Liver (tissue), 9 donors: Measurements from ENCODE around the gene TMEM97. TPM values are rescaled to one million over a fixed set of nuclear protein-coding genes. Genes with fewer than 3 reads are reported as not detected.

ENCODE experiments used
- DNase-seq: peaks from one replicate; pipeline ENCODE4 v3.0.0-alpha.2; 2017; ENCODE audit warnings: low spot score
- H3K27ac ChIP-seq, 2 donors: one replicate each; pipeline ENCODE4 v1.7.0; 2013; ENCODE audit warnings: inconsistent platforms in 2 of 2, low read length in 2 of 2, control low read depth in 1 of 2, low read depth in 1 of 2, mild to moderate bottlenecking in 1 of 2
- H3K27me3 ChIP-seq, 4 donors: one replicate each; pipeline versions ENCODE4 v1.6.1 to v1.7.0; 2013; ENCODE audit warnings: low read length in 3 of 4, inconsistent platforms in 1 of 4, mild to moderate bottlenecking in 1 of 4, moderate library complexity in 1 of 4; ENCODE audit not compliant: control insufficient read depth in 4 of 4, insufficient read depth in 4 of 4
- H3K36me3 ChIP-seq, 4 donors: one replicate each; pipeline versions ENCODE4 v1.6.1 to v1.7.0; 2013; ENCODE audit warnings: low read length in 3 of 4, mild to moderate bottlenecking in 3 of 4, low read depth in 1 of 4, moderate library complexity in 1 of 4; ENCODE audit not compliant: control insufficient read depth in 4 of 4, insufficient read depth in 3 of 4
- H3K4me1 ChIP-seq, 4 donors: one replicate each; pipeline versions ENCODE4 v1.6.1 to v1.7.0; 2013; ENCODE audit warnings: low read length in 3 of 4, mild to moderate bottlenecking in 3 of 4, moderate library complexity in 1 of 4; ENCODE audit not compliant: control insufficient read depth in 4 of 4, insufficient read depth in 4 of 4
- H3K4me3 ChIP-seq, 3 donors: one replicate each; pipeline versions ENCODE4 v1.6.1 to v1.7.0; 2013; ENCODE audit warnings: low read length in 3 of 3, control low read depth in 1 of 3, low read depth in 1 of 3, mild to moderate bottlenecking in 1 of 3
- H3K9ac ChIP-seq, 2 donors: one replicate each; pipeline ENCODE4 v1.7.0; 2013; ENCODE audit warnings: low read length in 2 of 2, mild to moderate bottlenecking in 2 of 2, moderate library complexity in 2 of 2, control low read depth in 1 of 2, low read depth in 1 of 2
- H3K9me3 ChIP-seq, 4 donors: one replicate each; pipeline versions ENCODE4 v1.6.1 to v1.7.0; 2013; ENCODE audit warnings: low read length in 3 of 4; ENCODE audit not compliant: control insufficient read depth in 4 of 4
- ATF3 ChIP-seq: IDR thresholded peaks from 2 replicates; pipeline ENCODE4 v1.6.1; 2016; ENCODE audit warnings: antibody characterized with exemption
- CTCF ChIP-seq: fragments of 150-350 bp; IDR thresholded peaks from 2 replicates; pipeline ENCODE4 v1.5.1; 2017; ENCODE audit warnings: improper control_type of control experiment, low read depth, low read length; ENCODE audit not compliant: missing input control
- EGR1 ChIP-seq, 2 donors: IDR thresholded peaks; 2 replicates each; pipeline ENCODE4 v1.6.1; 2016 to 2018; ENCODE audit warnings: antibody characterized with exemption in 2 of 2, low read depth in 2 of 2
- FOXA2 ChIP-seq: IDR thresholded peaks from 2 replicates; pipeline ENCODE4 v1.6.1; 2016; ENCODE audit warnings: antibody characterized with exemption
- GABPA ChIP-seq, 2 donors: IDR thresholded peaks in 1 of 2; conservative IDR thresholded peaks in 1 of 2; 2 replicates each; pipeline ENCODE4 v1.6.1; 2016; ENCODE audit warnings: antibody characterized with exemption in 2 of 2, mild to moderate bottlenecking in 1 of 2, moderate library complexity in 1 of 2
- HNF4A ChIP-seq, 2 donors: conservative IDR thresholded peaks; 2 replicates each; pipeline ENCODE4 v1.6.1; 2016; ENCODE audit warnings: antibody characterized with exemption in 2 of 2, mild to moderate bottlenecking in 2 of 2
- HNF4G ChIP-seq: IDR thresholded peaks from 2 replicates; pipeline ENCODE4 v1.6.1; 2016; ENCODE audit warnings: antibody characterized with exemption
- JUND ChIP-seq, 2 donors: IDR thresholded peaks; 2 replicates each; pipeline ENCODE4 v1.6.1; 2016; ENCODE audit warnings: antibody characterized with exemption in 2 of 2
- MAX ChIP-seq: IDR thresholded peaks from 2 replicates; pipeline ENCODE4 v1.6.1; 2016; ENCODE audit warnings: antibody characterized with exemption
- NR2F2 ChIP-seq: IDR thresholded peaks from 2 replicates; pipeline ENCODE4 v1.6.1; 2016; ENCODE audit warnings: antibody characterized with exemption
- RAD21 ChIP-seq, 2 donors: IDR thresholded peaks; 2 replicates each; pipeline ENCODE4 v1.6.1; 2016; ENCODE audit warnings: antibody characterized with exemption in 2 of 2, mild to moderate bottlenecking in 2 of 2
- RXRA ChIP-seq, 2 donors: IDR thresholded peaks; 2 replicates each; pipeline ENCODE4 v1.6.1; 2017 to 2018; ENCODE audit warnings: antibody characterized with exemption in 2 of 2, mild to moderate bottlenecking in 1 of 2
- SP1 ChIP-seq: IDR thresholded peaks from 2 replicates; pipeline ENCODE4 v1.6.1; 2018; ENCODE audit warnings: antibody characterized with exemption, mild to moderate bottlenecking
- TAF1 ChIP-seq: conservative IDR thresholded peaks from 2 replicates; pipeline ENCODE4 v1.6.1; 2016; ENCODE audit warnings: antibody characterized with exemption, mild to moderate bottlenecking
- YY1 ChIP-seq: IDR thresholded peaks from 2 replicates; pipeline ENCODE4 v1.6.1; 2016; ENCODE audit warnings: antibody characterized with exemption, mild to moderate bottlenecking
- ZBTB33 ChIP-seq: IDR thresholded peaks from 2 replicates; pipeline ENCODE4 v1.6.1; 2016; ENCODE audit warnings: antibody characterized with exemption
- whole genome bisulfite sequencing: extraction: QIAGEN DNeasy Blood & Tissue Kit; methylation state at CpG from one replicate; pipeline ENCODE4 v1.1.7; 2013; 5-methylcytosine and 5-hydroxymethylcytosine counted together
- polyA plus RNA-seq, 2 donors: library from polyadenylated mRNA; stranded (reverse) in 1 of 2; unstranded in 1 of 2; fragments of 200-250 nt in 1 of 2; fragments of >200 nt in 1 of 2; fragmentation: Nextera tagmentation in 1 of 2; extraction: Ambion mirVana in 1 of 2; gene quantifications; one replicate each; pipeline versions ENCODE4 v1.2.1 to v1.2.3, GENCODE V29; 2013 to 2015
- total RNA-seq, 2 donors: library from RNA; depleted of rRNA; stranded (reverse); fragments of >200 nt; gene quantifications; one replicate each; pipeline ENCODE4 v1.2.3, GENCODE V29; 2014
- donor health status: healthy.
- donor health status: healthy.
- donor health status: healthy.
- donor health status: healthy.
- donor health status: healthy.

TMEM97 gene
- total and polyA plus RNA-seq, 4 donors = 29.5 to 90.2 (median 63.5) TPM

GRCh38 chr17:28274591-28275265, 44.3 kb upstream of the TMEM97 start:
- WGBS = 85% methylated on average over 9 of the region's 9 CpGs
- Histone ChIP-seq H3K4me3 (no peak overlapping the region), H3K9me3 (no peaks in the 10 kb centered on the region), H3K27me3 (no peaks in the 10 kb centered on the region), H3K4me1 (no peaks in the 10 kb centered on the region), H3K9ac (no peak overlapping the region), H3K27ac (no peak overlapping the region), H3K36me3 (no peaks in the 10 kb centered on the region)
- TF ChIP-seq NR2F2 (no peak), CTCF (no peak), TAF1 (no peak), RAD21 (IDR thresholded peaks at IDR 0.05) (no peak), SP1 (no peak), JUND (IDR thresholded peaks at IDR 0.05) (no peak), HNF4G (no peak), YY1 (no peak), ATF3 (no peak), HNF4A (conservative IDR thresholded peaks at IDR 0.05) (no peak), GABPA (IDR thresholded peaks at IDR 0.05 in 1 of 2, conservative IDR thresholded peaks at IDR 0.05 in 1 of 2) (no peak)
- no peak for DNase-seq

GRCh38 chr17:28276011-28276410, 43.0 kb upstream of the TMEM97 start:
- Histone ChIP-seq H3K27ac (no peak overlapping the region), H3K9ac (no peak overlapping the region), H3K27me3 (no peaks in the 10 kb centered on the region), H3K4me3 (no peak overlapping the region), H3K4me1 (no peaks in the 10 kb centered on the region), H3K36me3 (no peaks in the 10 kb centered on the region), H3K9me3 (no peaks in the 10 kb centered on the region)
- 95% methylated on average over 6 of the region's 6 CpGs for WGBS
- TF ChIP-seq MAX (no peak), RAD21 (IDR thresholded peaks at IDR 0.05) (no peak), CTCF (no peak), GABPA (IDR thresholded peaks at IDR 0.05 in 1 of 2, conservative IDR thresholded peaks at IDR 0.05 in 1 of 2) (no peak), NR2F2 (no peak), RXRA (IDR thresholded peaks at IDR 0.05) (no peak), JUND (IDR thresholded peaks at IDR 0.05) (no peak), SP1 (no peak), ATF3 (no peak), FOXA2 (no peak), EGR1 (IDR thresholded peaks at IDR 0.05; ENCODE audit: low read depth in 2 of 2) (no peak), YY1 (no peak), ZBTB33 (no peak)
- no peak for DNase-seq
